ENCODE data around the gene CPED1.

DNA sequence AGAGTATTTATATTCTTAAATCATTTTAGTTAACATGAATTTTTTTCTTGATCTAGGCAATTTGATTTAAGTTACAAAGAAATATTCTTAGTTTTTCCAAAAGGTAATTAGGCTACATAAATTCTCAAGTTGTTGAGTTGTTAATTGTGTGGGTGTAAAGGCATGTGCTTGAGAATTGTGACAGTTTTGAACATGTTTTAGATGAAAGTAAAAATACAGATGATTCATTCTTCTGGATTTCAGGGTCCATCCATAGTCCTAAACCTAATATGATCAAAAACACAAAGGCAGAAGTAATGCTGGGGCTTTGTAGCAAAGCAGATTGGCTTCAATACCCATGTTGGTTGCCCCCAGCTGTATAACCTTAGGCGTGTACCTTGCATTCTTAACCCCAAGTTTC lies 127.9 kb downstream of the CPED1 start:
- TF ChIP-seq EZH2 (optimal IDR thresholded peaks at IDR 0.05; ENCODE audit: low read depth, low read length) = no peak
- TF ChIP-seq CTCF (IDR thresholded peaks at IDR 0.05; ENCODE audit: low read length) = no peak
